WERI-Rb-1 (cell line): ENCODE data around the gene PRLR.
"Not testable (repeated sequence)": the region's sequence is repeated elsewhere in the genome, so short reads cannot be mapped to it uniquely, and the experiment has no call there.

ENCODE experiments used
- DNase-seq: peaks from one replicate; pipeline ENCODE4 v3.0.0-alpha.2; 2020
- H3K27ac ChIP-seq: fragments of 250-450 bp; sonication (Bioruptor Pico); 2 replicates; pipeline ENCODE4 v1.5.1; 2020; ENCODE audit warnings: mild to moderate bottlenecking, moderate library complexity
- H3K27me3 ChIP-seq: fragments of 250-450 bp; sonication (Bioruptor Pico); 2 replicates; pipeline ENCODE4 v1.5.1; 2021; ENCODE audit warnings: mild to moderate bottlenecking, low read depth, moderate library complexity; ENCODE audit not compliant: insufficient read depth, severe bottlenecking
- H3K36me3 ChIP-seq: fragments of 250-450 bp; sonication (Bioruptor Pico); 2 replicates; pipeline ENCODE4 v1.5.1; 2020; ENCODE audit warnings: mild to moderate bottlenecking, moderate library complexity
- H3K4me3 ChIP-seq: 2 replicates; pipeline ENCODE4 v1.5.1; 2011; ENCODE audit warnings: low read depth, mild to moderate bottlenecking, control low read depth, low read length
- H3K9me3 ChIP-seq: fragments of 250-450 bp; sonication (Bioruptor Pico); 2 replicates; pipeline ENCODE4 v1.5.1; 2021; ENCODE audit warnings: mild to moderate bottlenecking, moderate library complexity; ENCODE audit not compliant: severe bottlenecking
- CTCF ChIP-seq: IDR thresholded peaks from 2 replicates; pipeline ENCODE4 v1.5.1; 2011; ENCODE audit warnings: low read depth, mild to moderate bottlenecking, control low read depth, inconsistent platforms, low read length

PRLR gene

GRCh38 chr5:35246900-35247647, 16.8 kb upstream of the PRLR start:
- Histone ChIP-seq H3K4me3 (no peak overlapping the region), H3K9me3 (peaks cover 2% of the 10 kb centered on the region), H3K36me3 (no peaks in the 10 kb centered on the region), H3K27me3 (peaks cover 66% of the 10 kb centered on the region), H3K27ac (no peak overlapping the region)
- no peak for DNase-seq
- TF ChIP-seq CTCF = no peak

DNA sequence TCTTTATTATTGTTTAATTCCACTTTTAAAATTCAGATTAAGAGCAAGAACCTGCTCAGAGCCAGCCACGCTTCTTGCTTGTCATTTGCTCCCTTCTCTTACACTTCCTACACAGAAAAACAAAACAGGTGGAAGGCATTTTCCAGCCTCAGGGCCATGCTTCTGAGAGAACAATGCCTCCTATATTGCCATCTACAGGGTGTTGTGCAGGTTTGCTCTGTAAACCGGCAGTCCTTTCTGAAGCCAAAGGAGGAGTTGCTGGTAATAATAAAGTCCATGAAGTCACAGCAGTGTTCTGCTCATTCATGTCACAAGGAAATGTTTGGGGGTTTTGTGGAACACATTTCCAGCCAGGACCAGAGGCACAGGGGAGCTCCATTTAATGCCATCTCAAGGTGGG, 16.1 kb upstream of the PRLR start:
- Histone ChIP-seq H3K9me3 (peaks cover 2% of the 10 kb centered on the region), H3K4me3 (no peak overlapping the region), H3K27me3 (peaks cover 66% of the 10 kb centered on the region), H3K27ac (no peak overlapping the region), H3K36me3 (no peaks in the 10 kb centered on the region)
- TF ChIP-seq CTCF = no peak
- DNase-seq = no peak

DNA sequence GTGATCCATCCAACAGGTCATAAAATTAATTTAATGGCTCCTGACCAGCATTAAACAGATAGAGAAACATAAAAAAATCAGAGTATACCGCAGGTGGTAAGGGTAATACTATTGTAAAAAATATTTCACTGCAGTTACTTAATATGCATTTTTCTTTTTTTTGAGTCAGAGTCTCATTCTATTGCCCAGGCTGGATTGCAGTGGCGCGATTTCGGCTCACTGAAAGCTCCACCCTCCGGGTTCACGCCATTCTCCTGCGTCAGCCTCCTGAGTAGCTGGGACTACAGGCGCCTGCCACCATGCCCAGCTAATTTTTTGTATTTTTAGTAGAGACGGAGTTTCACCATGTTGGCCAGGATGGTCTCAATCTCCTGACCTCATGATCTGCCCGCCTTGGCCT, 15.1 kb upstream of the PRLR start:
- not testable (repeated sequence) for H3K9me3 ChIP-seq, H3K27ac ChIP-seq, H3K36me3 ChIP-seq, DNase-seq, H3K4me3 ChIP-seq
- H3K27me3 ChIP-seq = peaks cover 73% of the 10 kb centered on the region

DNA sequence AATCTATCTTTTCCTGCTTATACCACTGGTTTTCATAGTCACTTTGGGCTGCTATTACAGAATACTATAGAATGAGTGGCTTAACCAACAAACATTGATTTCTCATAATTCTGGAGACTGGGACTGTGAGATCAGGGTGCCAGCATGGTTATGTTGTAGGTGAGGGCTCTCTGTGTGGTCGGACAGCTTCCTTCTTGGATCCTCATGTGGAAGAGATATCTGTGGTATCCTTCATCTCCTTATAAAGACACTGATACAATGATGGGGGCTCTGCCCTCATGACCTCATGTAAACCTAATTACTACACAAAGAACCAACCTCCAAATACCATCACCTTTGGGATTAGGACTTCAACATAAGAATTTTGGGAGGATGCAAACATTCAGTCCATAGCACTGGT, 13.9 kb upstream of the PRLR start:
- H3K4me3 ChIP-seq = no peak overlapping the region
- no peak overlapping the region for H3K27ac ChIP-seq
- H3K27me3 ChIP-seq = peaks cover 77% of the 10 kb centered on the region
- DNase-seq = no peak
- no peak for TF ChIP-seq CTCF
- peaks cover 2% of the 10 kb centered on the region for H3K9me3 ChIP-seq
- no peaks in the 10 kb centered on the region for H3K36me3 ChIP-seq

- H3K9me3 ChIP-seq = no peaks in the 10 kb centered on the region
- no peak for DNase-seq
- no peak for TF ChIP-seq CTCF
- no peak overlapping the region for H3K27ac ChIP-seq
- peaks cover 75% of the 10 kb centered on the region for H3K27me3 ChIP-seq
- H3K4me3 ChIP-seq = no peak overlapping the region
- H3K36me3 ChIP-seq = no peaks in the 10 kb centered on the region
These were observed 12.5 kb upstream of the PRLR start for GRCh38 chr5:35242702-35243258.

GRCh38 chr5:35240892-35241291, 10.6 kb upstream of the PRLR start:
- TF ChIP-seq CTCF = no peak
- H3K27me3 ChIP-seq = peaks cover 63% of the 10 kb centered on the region
- DNase-seq = no peak
- H3K4me3 ChIP-seq = no peak overlapping the region
- H3K36me3 ChIP-seq = no peaks in the 10 kb centered on the region
- H3K27ac ChIP-seq = no peak overlapping the region
- H3K9me3 ChIP-seq = no peaks in the 10 kb centered on the region
